ENCODE results near the gene LLPH. TPM values are rescaled to one million over a fixed set of nuclear protein-coding genes. Genes with fewer than 3 reads are reported as not detected.

The LLPH gene
- total RNA-seq, 1 donor from 2014 or later: 3.9 TPM

DNA sequence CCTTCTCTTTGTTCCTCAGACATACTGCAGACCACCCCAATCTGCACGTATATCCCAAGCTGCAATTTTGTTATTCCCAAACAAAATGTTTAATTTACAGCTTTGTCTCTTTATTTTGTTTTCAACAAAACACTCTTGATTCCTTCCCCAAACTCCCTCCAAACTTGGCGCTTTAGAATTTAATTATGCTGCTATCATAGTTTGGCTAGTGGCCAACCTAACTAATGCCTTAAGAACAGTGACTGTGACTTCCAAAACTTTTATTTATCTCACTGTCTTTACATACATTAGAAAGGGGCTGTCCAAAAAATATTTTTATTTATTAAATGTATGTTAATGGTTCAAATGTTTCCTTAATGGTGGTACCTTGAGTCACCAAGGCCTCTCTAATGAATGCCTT is 32.2 kb upstream of the LLPH start:
- Histone ChIP-seq H3K27ac (no peak overlapping the region), H3K36me3 (peaks cover 0 to 25% of the 10 kb centered on the region in 2 donors), H3K4me3 (no peak overlapping the region), H3K9me3 (no peaks in the 10 kb centered on the region), H3K27me3 (no peaks in the 10 kb centered on the region), H3K4me1 (peaks cover 28% of the 10 kb centered on the region)
- no peak for DNase-seq (ENCODE audit: extremely low spot score in 2 of 2)
- TF ChIP-seq, protein P1, sequence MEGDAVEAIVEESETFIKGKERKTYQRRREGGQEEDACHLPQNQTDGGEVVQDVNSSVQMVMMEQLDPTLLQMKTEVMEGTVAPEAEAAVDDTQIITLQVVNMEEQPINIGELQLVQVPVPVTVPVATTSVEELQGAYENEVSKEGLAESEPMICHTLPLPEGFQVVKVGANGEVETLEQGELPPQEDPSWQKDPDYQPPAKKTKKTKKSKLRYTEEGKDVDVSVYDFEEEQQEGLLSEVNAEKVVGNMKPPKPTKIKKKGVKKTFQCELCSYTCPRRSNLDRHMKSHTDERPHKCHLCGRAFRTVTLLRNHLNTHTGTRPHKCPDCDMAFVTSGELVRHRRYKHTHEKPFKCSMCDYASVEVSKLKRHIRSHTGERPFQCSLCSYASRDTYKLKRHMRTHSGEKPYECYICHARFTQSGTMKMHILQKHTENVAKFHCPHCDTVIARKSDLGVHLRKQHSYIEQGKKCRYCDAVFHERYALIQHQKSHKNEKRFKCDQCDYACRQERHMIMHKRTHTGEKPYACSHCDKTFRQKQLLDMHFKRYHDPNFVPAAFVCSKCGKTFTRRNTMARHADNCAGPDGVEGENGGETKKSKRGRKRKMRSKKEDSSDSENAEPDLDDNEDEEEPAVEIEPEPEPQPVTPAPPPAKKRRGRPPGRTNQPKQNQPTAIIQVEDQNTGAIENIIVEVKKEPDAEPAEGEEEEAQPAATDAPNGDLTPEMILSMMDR (IDR thresholded peaks at IDR 0.05): no peak
- no peak for TF ChIP-seq POLR2AphosphoS5 (IDR thresholded peaks at IDR 0.05; ENCODE audit: insufficient read depth in 1 of 2, low read depth in 1 of 2)
- intact Hi-C loops (cut with DNase I): no loop called here

GRCh38 chr12:66160704-66161103 is 30.2 kb upstream of the LLPH start:
- no peak for DNase-seq (ENCODE audit: extremely low spot score in 2 of 2)
- Histone ChIP-seq H3K9me3 (no peaks in the 10 kb centered on the region), H3K27me3 (no peaks in the 10 kb centered on the region), H3K27ac (no peak overlapping the region), H3K36me3 (peaks cover 0 to 25% of the 10 kb centered on the region in 2 donors), H3K4me3 (no peak overlapping the region), H3K4me1 (peaks cover 30% of the 10 kb centered on the region)
- TF ChIP-seq POLR2A (IDR thresholded peaks at IDR 0.05) (no peak), POLR2AphosphoS5 (IDR thresholded peaks at IDR 0.05; ENCODE audit: insufficient read depth in 1 of 2, low read depth in 1 of 2) (no peak)
- TF ChIP-seq, protein P1 (IDR thresholded peaks at IDR 0.05): no peak
- intact Hi-C loops (cut with DNase I): no loop called here

- no peaks in the 10 kb centered on the region for H3K9me3 ChIP-seq
- H3K4me1 ChIP-seq: peaks cover 35% of the 10 kb centered on the region
- intact Hi-C loops (cut with DNase I): no loop called here
- no peak for DNase-seq (ENCODE audit: extremely low spot score in 2 of 2)
- H3K36me3 ChIP-seq: peaks cover 0 to 25% of the 10 kb centered on the region in 2 donors
- H3K4me3 ChIP-seq: no peak overlapping the region
- TF ChIP-seq POLR2AphosphoS5 (IDR thresholded peaks at IDR 0.05; ENCODE audit: insufficient read depth in 1 of 2, low read depth in 1 of 2): no peak
- no peak for TF ChIP-seq POLR2A (IDR thresholded peaks at IDR 0.05)
- TF ChIP-seq, protein P1 (IDR thresholded peaks at IDR 0.05): no peak
- H3K27me3 ChIP-seq: no peaks in the 10 kb centered on the region
- H3K27ac ChIP-seq: no peak overlapping the region
These were observed 28.6 kb upstream of the LLPH start for GRCh38 chr12:66159123-66159522.

DNA sequence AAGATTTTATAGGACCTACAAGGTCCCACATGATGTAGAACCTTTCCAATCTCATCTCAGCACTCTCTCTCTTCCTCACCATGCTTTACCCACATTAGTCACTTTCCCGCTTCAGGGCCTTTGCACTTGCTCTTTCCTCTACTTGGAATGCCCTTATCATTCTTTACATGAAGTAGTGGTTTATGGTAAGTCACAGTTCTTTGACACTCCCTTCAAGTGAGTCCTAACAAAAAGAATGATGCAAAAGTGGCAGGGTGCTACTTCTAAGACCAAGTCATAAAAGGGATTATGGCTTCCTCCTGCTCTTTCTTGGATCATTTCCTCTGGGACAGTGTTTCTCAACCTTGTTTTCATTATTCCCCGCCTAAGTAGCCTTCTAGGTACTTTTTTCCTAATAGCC is 26.1 kb upstream of the LLPH start:
- Histone ChIP-seq H3K9me3 (no peaks in the 10 kb centered on the region), H3K36me3 (peaks cover 0 to 27% of the 10 kb centered on the region in 2 donors), H3K4me3 (no peak overlapping the region), H3K27ac (no peak overlapping the region), H3K27me3 (no peaks in the 10 kb centered on the region), H3K4me1 (peaks cover 14% of the 10 kb centered on the region)
- TF ChIP-seq, protein P1 (IDR thresholded peaks at IDR 0.05): no peak
- TF ChIP-seq POLR2AphosphoS5 (IDR thresholded peaks at IDR 0.05; ENCODE audit: insufficient read depth in 1 of 2, low read depth in 1 of 2): no peak
- no peak for TF ChIP-seq POLR2A (IDR thresholded peaks at IDR 0.05)
- DNase-seq (ENCODE audit: extremely low spot score in 2 of 2): no peak
- intact Hi-C loops (cut with DNase I): no loop called here

DNA sequence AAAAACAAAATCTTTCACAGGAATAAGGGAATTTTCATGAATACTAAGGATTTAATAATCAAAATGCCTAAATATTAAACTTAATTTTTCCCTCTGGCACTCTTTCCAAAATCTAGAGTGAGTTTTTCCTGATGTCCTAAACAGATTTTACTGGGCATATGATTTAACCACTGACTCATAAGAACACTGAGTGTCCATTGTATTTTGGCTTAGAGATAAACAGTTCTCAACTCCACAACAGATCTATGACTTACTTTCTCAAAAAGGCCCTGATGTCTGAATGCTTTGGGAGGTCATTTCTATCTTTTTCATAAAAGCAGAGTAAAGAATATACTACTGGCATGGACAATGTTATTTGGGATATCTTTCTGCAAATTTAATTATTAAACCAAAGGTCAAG is 24.2 kb upstream of the LLPH start:
- H3K4me1 ChIP-seq: peaks cover 12% of the 10 kb centered on the region
- no peak for TF ChIP-seq POLR2A (IDR thresholded peaks at IDR 0.05)
- TF ChIP-seq, protein P1 (IDR thresholded peaks at IDR 0.05): no peak
- TF ChIP-seq POLR2AphosphoS5 (IDR thresholded peaks at IDR 0.05; ENCODE audit: insufficient read depth in 1 of 2, low read depth in 1 of 2): no peak
- H3K27ac ChIP-seq: no peak overlapping the region
- H3K27me3 ChIP-seq: no peaks in the 10 kb centered on the region
- H3K9me3 ChIP-seq: no peaks in the 10 kb centered on the region
- no peak overlapping the region for H3K4me3 ChIP-seq
- peaks cover 0 to 20% of the 10 kb centered on the region in 2 donors for H3K36me3 ChIP-seq
- intact Hi-C loops (cut with DNase I): no loop called here
- DNase-seq (ENCODE audit: extremely low spot score in 2 of 2): no peak

All from vagina (tissue), 2 donors.